DMS114 treated with DMSO at 0.1 percent for 48 hours (cell line): Measurements from ENCODE around the gene PARP11.

ENCODE experiments used
- DNase-seq: peaks from one replicate; lab custom pipeline; 2025; ENCODE audit not compliant: unreplicated experiment; lab: John Stamatoyannopoulos, UW

Gene PARP11

DNA sequence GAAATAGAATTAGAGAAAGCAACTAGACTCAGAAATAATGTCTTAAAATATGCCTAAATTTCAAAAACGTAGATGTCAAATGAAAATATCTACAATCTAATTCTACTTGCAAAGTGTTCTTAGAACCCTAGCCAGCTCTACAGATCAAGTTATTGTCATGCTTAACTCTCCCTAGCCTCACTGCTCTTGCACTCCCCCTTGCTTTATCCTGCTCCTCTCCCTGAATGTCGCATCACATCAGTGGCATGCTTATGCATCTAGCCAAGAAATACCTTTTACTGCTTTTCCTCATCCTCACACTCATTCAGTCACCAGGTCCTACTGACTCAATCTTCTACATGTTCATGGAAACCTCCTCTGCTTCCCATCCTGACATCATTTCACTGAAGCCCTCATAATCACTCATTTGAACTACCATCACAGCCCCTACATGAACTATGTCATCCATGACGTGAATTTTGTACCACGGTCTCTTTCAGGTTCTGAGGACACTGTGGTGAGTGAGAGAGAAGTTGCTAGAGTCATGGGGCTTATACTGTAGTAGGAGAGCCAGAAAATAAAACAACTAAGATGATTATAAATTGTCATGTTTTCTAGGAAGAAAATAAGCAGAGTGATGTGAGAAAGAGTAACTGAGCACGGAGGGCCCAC, 97.7 kb downstream of the PARP11 start:
- DNase-seq = no peak

GRCh38 chr12:3772380-3772779, 100.8 kb downstream of the PARP11 start:
- DNase-seq = no peak

- DNase-seq = no peak
These were observed 101.3 kb downstream of the PARP11 start for GRCh38 chr12:3771853-3772252.

DNA sequence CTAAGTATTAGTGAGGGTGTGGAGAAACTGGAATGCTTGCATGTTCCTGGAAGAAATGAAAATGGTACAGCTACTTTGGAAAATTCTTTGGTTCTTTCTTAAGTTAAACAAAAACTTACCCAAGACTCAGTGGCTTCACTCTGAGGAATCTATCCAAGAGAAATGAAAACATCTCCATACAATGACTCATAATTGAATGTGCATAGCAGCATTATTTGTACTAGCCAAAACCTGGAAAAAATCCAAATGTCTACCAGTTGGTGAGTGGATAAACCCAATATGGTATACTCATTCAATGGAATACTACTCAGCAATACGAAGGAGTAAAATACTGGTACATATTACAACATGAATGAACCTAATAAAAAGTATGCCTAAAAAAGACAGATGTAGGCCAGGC, 102.3 kb downstream of the PARP11 start:
- no peak for DNase-seq

- DNase-seq = no peak
These were observed 104.2 kb downstream of the PARP11 start for GRCh38 chr12:3768911-3769447.

DNA sequence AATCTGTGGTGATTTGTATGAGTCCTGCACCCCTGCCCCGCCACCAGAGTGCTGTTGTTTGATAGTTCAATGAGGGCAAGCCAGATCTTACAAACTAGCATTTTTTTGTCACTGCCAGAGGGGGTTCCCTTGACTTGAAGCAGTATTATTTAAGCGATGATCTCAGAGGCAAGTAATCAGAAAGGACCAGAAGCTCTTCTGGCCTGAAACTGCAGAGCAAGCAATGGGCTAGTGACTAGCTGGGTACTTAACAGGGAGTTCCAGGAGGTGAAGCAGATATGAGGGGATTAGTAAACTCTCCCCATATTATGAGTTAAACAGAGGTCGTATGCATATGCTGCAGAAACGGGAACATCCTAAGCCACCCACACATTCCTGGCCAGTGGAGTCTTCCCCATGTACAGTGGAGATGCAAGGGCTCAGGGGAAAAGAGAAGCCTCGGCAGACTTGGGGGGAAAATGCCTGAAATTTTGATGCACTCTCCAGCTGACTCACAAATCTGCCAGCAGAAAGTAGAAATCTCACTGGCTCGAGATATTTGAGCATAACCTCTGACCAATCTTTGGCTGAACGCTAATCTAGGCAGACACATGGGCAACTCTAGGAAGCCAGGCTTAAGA, 112.0 kb downstream of the PARP11 start:
- DNase-seq = no peak

DNA sequence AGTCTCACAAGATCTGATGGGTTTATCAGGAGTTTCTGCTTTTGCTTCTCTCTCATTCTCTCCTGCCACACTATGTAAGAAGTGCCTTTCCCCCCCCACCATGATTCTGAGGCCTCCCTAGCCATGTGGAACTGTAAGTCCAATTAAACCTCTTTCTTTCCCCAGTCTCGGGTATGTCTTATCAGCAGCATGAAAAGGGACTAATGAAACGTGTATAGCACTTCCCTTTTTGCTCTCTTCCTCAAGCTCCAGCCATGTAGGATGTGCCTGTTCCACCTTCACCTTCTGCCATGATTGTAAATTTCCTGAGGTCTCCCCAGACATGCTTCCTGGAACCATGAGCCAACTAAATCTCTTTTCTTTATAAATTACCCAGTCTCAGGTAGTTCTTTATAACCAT, 113.3 kb downstream of the PARP11 start:
- no peak for DNase-seq
